HepG2 (cell line): ENCODE measurements around the gene CYBC1. TPM values are rescaled to one million over a fixed set of nuclear protein-coding genes. Genes with fewer than 3 reads are reported as not detected.

Experiments
- CCAR2 ChIP-seq: fragments of 200-400 bp; formaldehyde crosslinking; optimal IDR thresholded peaks from 2 replicates; pipeline ENCODE3; 2018; ENCODE audit warnings: low read depth, mild to moderate bottlenecking, low read length, moderate library complexity
- GTF3A ChIP-seq: sonication (generic); formaldehyde crosslinking; conservative IDR thresholded peaks from 2 replicates; pipeline ENCODE4 v1.4.0; 2020; ENCODE audit warnings: mild to moderate bottlenecking, missing genetic modification reagents
- HDAC6 ChIP-seq: fragments of 200-600 bp; sonication (generic); IDR thresholded peaks from 2 replicates; pipeline ENCODE4 v1.7.0; 2017; ENCODE audit warnings: mild to moderate bottlenecking, antibody characterized with exemption, low read length, low read depth
- HNRNPUL1 ChIP-seq: fragments of 200-400 bp; formaldehyde crosslinking; IDR thresholded peaks from 2 replicates; pipeline ENCODE4 v1.6.1; 2017; ENCODE audit warnings: low read depth, mild to moderate bottlenecking, low read length, moderate library complexity
- MYC ChIP-seq: sonication (generic); formaldehyde crosslinking; IDR thresholded peaks from 2 replicates; pipeline ENCODE4 v1.9.0; 2021; ENCODE audit warnings: missing genetic modification reagents, borderline replicate concordance
- NFYC ChIP-seq: IDR thresholded peaks from 2 replicates; pipeline ENCODE4 v1.6.1; 2016; ENCODE audit warnings: missing genetic modification reagents, missing compliant biosample characterization
- RAD51 ChIP-seq: fragments of 450-650 bp; IDR thresholded peaks from 2 replicates; pipeline ENCODE4 v1.6.1; 2016; ENCODE audit warnings: borderline replicate concordance
- TBX3 ChIP-seq: fragments of 450-650 bp; IDR thresholded peaks from 2 replicates; pipeline ENCODE4 v1.6.1; 2017; ENCODE audit warnings: antibody characterized with exemption, mild to moderate bottlenecking, inconsistent platforms, borderline replicate concordance
- TEAD3 ChIP-seq: optimal IDR thresholded peaks from 2 replicates; pipeline ENCODE3; 2016; ENCODE audit warnings: borderline replicate concordance
- THAP11 ChIP-seq: IDR thresholded peaks from 2 replicates; pipeline ENCODE4 v1.6.1; 2016; ENCODE audit warnings: missing biosample characterization, missing genetic modification reagents
- TMF1 ChIP-seq: sonication (generic); formaldehyde crosslinking; IDR thresholded peaks from 2 replicates; pipeline ENCODE4 v1.8.1; 2022; ENCODE audit warnings: low read depth, missing genetic modification reagents
- ZMYM3 ChIP-seq: sonication (generic); formaldehyde crosslinking; IDR thresholded peaks from 2 replicates; pipeline ENCODE4 v1.5.1; 2020; ENCODE audit warnings: mild to moderate bottlenecking, missing genetic modification reagents
- ZNF207 ChIP-seq: fragments of 450-650 bp; IDR thresholded peaks from 2 replicates; pipeline ENCODE4 v1.6.1; 2016; ENCODE audit warnings: antibody characterized with exemption, borderline replicate concordance
- ZNF335 ChIP-seq: sonication (generic); formaldehyde crosslinking; IDR thresholded peaks from 2 replicates; pipeline ENCODE4 v1.4.0; 2020; ENCODE audit warnings: missing genetic modification reagents
- ZNF552 ChIP-seq: sonication (generic); formaldehyde crosslinking; IDR thresholded peaks from 2 replicates; pipeline ENCODE4 v1.9.0; 2022; ENCODE audit warnings: missing genetic modification reagents, mild to moderate bottlenecking, borderline replicate concordance
- ZNF589 ChIP-seq: sonication (generic); formaldehyde crosslinking; conservative IDR thresholded peaks from 2 replicates; pipeline ENCODE4 v1.8.0; 2022; ENCODE audit warnings: mild to moderate bottlenecking, moderate library complexity, missing genetic modification reagents
- ZNF75D ChIP-seq: sonication (generic); formaldehyde crosslinking; IDR thresholded peaks from 2 replicates; pipeline ENCODE4 v1.8.1; 2023; ENCODE audit warnings: missing genetic modification reagents, mild to moderate bottlenecking, borderline replicate concordance
- polyA plus RNA-seq, 8 experiments: library from polyadenylated mRNA; depleted of rRNA in 3 of 8; stranded (reverse) in 7 of 8; unstranded in 1 of 8; fragments of >200 nt; fragmentation: Illumina TruSeq in 4 of 8; extraction: Trizol in 4 of 8; gene quantifications; 2 replicates each; pipeline versions ENCODE4 v1.2.1 to v1.2.3, GENCODE V29; 2011 to 2016; ENCODE audit warnings: low read depth in 4 of 8, missing spikeins in 1 of 8, mixed read lengths in 1 of 8; ENCODE audit not compliant: insufficient read depth in 1 of 8
- total RNA-seq, 5 experiments: library from RNA; depleted of rRNA; stranded (reverse); fragments of >200 nt; fragmentation: Illumina TruSeq; extraction: Trizol; gene quantifications; 2 replicates each; pipeline ENCODE4 v1.2.3, GENCODE V29; 2016; ENCODE audit warnings: low read depth in 1 of 5
- TF ChIP-seq, protein P1 (sequence below): sonication (generic); formaldehyde crosslinking; IDR thresholded peaks from 2 replicates; pipeline ENCODE4 v1.4.0; 2020; ENCODE audit warnings: missing genetic modification reagents
- TF ChIP-seq, protein P2 (sequence below): sonication (generic); formaldehyde crosslinking; IDR thresholded peaks from 2 replicates; pipeline ENCODE4 v1.5.0; 2020; ENCODE audit warnings: mild to moderate bottlenecking, low read depth, missing genetic modification reagents, borderline replicate concordance
- TF ChIP-seq, protein P3 (sequence below): sonication (generic); formaldehyde crosslinking; IDR thresholded peaks from 2 replicates; pipeline ENCODE4 v1.4.0; 2020; ENCODE audit warnings: mild to moderate bottlenecking, low read depth, missing genetic modification reagents
- TF ChIP-seq, protein P4 (sequence below): sonication (generic); formaldehyde crosslinking; IDR thresholded peaks from 2 replicates; pipeline ENCODE4 v1.4.0; 2020; ENCODE audit warnings: missing genetic modification reagents

CYBC1 gene
- total and polyA plus RNA-seq, 2 of the 13 experiments (the other 11 are each of a cell fraction or from before 2014, with no cell fraction given), result 43.4 to 44.1 TPM

DNA sequence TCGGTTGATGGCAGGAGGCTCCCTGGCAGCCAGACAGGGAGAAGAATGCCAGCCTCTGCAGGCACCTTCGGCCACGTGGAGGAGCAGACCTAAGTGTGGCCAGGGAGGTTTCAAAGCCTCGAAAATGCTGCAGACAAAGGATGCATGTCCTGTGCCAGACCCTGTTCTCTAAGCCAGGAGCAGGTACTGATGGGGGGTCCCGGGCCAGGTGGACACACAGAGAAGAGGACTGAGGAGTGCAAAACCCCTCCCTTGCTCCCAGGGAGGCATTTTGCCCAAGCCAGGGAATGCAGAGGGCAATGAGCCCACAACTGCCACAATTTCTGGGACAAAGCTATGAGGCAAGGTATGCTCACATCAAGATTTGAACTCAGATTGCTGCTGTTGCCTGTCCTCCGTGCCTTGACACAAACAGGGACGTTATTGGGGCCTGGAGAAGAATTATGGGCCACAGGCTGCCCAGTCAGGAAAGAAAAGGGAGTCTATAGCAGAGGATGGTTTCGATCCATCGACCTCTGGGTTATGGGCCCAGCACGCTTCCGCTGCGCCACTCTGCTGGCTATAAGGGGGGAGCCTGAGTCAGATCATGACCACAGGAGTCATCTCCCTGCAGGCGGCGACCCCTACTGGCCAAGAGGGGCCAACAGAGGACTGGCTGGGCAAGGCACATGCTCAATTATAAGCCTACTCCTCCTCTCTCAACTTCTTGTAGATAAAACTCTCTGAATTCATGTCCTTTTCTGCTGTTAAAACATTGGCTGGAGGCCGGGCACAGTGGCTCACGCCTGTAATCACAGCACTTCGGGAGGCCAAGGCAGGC, 43.9 kb upstream of the CYBC1 start (continued):
- TF ChIP-seq, protein P1, sequence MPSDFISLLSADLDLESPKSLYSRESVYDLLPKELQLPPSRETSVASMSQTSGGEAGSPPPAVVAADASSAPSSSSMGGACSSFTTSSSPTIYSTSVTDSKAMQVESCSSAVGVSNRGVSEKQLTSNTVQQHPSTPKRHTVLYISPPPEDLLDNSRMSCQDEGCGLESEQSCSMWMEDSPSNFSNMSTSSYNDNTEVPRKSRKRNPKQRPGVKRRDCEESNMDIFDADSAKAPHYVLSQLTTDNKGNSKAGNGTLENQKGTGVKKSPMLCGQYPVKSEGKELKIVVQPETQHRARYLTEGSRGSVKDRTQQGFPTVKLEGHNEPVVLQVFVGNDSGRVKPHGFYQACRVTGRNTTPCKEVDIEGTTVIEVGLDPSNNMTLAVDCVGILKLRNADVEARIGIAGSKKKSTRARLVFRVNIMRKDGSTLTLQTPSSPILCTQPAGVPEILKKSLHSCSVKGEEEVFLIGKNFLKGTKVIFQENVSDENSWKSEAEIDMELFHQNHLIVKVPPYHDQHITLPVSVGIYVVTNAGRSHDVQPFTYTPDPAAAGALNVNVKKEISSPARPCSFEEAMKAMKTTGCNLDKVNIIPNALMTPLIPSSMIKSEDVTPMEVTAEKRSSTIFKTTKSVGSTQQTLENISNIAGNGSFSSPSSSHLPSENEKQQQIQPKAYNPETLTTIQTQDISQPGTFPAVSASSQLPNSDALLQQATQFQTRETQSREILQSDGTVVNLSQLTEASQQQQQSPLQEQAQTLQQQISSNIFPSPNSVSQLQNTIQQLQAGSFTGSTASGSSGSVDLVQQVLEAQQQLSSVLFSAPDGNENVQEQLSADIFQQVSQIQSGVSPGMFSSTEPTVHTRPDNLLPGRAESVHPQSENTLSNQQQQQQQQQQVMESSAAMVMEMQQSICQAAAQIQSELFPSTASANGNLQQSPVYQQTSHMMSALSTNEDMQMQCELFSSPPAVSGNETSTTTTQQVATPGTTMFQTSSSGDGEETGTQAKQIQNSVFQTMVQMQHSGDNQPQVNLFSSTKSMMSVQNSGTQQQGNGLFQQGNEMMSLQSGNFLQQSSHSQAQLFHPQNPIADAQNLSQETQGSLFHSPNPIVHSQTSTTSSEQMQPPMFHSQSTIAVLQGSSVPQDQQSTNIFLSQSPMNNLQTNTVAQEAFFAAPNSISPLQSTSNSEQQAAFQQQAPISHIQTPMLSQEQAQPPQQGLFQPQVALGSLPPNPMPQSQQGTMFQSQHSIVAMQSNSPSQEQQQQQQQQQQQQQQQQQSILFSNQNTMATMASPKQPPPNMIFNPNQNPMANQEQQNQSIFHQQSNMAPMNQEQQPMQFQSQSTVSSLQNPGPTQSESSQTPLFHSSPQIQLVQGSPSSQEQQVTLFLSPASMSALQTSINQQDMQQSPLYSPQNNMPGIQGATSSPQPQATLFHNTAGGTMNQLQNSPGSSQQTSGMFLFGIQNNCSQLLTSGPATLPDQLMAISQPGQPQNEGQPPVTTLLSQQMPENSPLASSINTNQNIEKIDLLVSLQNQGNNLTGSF (CRISPR knock-in tag), result peak; percentile 39; the same call in 1 of the 2 replicates
- TF ChIP-seq THAP11 (peak; percentile 81), ZNF589 (CRISPR knock-in tag) (peak; percentile 90), HNRNPUL1 (no peak), GTF3A (CRISPR knock-in tag) (peak; percentile 100), CCAR2 (peak; percentile 97), RAD51 (no peak), TEAD3 (CRISPR knock-in tag) (peak; percentile 82), ZMYM3 (CRISPR knock-in tag) (peak; percentile 96; the same call in 1 of the 2 replicates), ZNF335 (CRISPR knock-in tag) (peak; percentile 75; the same call in 1 of the 2 replicates), ZNF207 (no peak), HDAC6 (no peak), ZNF552 (CRISPR knock-in tag) (peak; percentile 56; the same call in 1 of the 2 replicates), ZNF75D (CRISPR knock-in tag) (no peak), MYC (CRISPR knock-in tag) (peak; percentile 66), NFYC (CRISPR knock-in tag) (peak; percentile 1; the same call in 1 of the 2 replicates), TBX3 (peak; percentile 50; the same call in 1 of the 2 replicates), TMF1 (CRISPR knock-in tag) (peak; percentile 74; the same call in 1 of the 2 replicates)
- TF ChIP-seq, protein P2, sequence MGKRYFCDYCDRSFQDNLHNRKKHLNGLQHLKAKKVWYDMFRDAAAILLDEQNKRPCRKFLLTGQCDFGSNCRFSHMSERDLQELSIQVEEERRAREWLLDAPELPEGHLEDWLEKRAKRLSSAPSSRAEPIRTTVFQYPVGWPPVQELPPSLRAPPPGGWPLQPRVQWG (CRISPR knock-in tag), result no peak
- TF ChIP-seq, protein P3, sequence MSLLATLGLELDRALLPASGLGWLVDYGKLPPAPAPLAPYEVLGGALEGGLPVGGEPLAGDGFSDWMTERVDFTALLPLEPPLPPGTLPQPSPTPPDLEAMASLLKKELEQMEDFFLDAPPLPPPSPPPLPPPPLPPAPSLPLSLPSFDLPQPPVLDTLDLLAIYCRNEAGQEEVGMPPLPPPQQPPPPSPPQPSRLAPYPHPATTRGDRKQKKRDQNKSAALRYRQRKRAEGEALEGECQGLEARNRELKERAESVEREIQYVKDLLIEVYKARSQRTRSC (CRISPR knock-in tag), result no peak
- TF ChIP-seq, protein P4, sequence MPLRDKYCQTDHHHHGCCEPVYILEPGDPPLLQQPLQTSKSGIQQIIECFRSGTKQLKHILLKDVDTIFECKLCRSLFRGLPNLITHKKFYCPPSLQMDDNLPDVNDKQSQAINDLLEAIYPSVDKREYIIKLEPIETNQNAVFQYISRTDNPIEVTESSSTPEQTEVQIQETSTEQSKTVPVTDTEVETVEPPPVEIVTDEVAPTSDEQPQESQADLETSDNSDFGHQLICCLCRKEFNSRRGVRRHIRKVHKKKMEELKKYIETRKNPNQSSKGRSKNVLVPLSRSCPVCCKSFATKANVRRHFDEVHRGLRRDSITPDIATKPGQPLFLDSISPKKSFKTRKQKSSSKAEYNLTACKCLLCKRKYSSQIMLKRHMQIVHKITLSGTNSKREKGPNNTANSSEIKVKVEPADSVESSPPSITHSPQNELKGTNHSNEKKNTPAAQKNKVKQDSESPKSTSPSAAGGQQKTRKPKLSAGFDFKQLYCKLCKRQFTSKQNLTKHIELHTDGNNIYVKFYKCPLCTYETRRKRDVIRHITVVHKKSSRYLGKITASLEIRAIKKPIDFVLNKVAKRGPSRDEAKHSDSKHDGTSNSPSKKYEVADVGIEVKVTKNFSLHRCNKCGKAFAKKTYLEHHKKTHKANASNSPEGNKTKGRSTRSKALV, result peak; percentile 56; the same call in 1 of the 2 replicates
